ENCODE data around the gene PDE3B. TPM values are rescaled to one million over a fixed set of nuclear protein-coding genes. Genes with fewer than 3 reads are reported as not detected.

The PDE3B gene
- polyA plus RNA-seq, 3 donors from 2014 or later, result 2.4 to 4.7 (median 2.6) TPM

GRCh38 chr11:14904745-14905103, 261.1 kb downstream of the PDE3B start:
- peaks cover 8 to 18% (median 9%) of the 10 kb centered on the region in 3 donors for H3K27me3 Mint-ChIP-seq (ENCODE audit: low read depth in 3 of 3)

GRCh38 chr11:14905104-14906033, 261.8 kb downstream of the PDE3B start:
- Mint-ChIP-seq H3K4me1 (peaks cover 30 to 38% of the 10 kb centered on the region in 2 donors), H3K9me3 (no peaks in the 10 kb centered on the region), H3K4me3 (peak overlapping the region; percentile 91 to 97 (median 95)), H3K27me3 (ENCODE audit: low read depth in 3 of 3) (peaks cover 8 to 18% (median 9%) of the 10 kb centered on the region in 3 donors), H3K27ac (peak overlapping the region; percentile 30 to 94 (median 88)), H3K36me3 (no peaks in the 10 kb centered on the region)
- DNase-seq, result peak; percentile 69 to 81 (median 75)

More at GRCh38 chr11:14904745-14905103, 261.1 kb downstream of the PDE3B start:
- DNase-seq, result peak; percentile 68 to 77 (median 76)
- Mint-ChIP-seq H3K9me3 (no peaks in the 10 kb centered on the region), H3K4me1 (peaks cover 30 to 38% of the 10 kb centered on the region in 2 donors), H3K36me3 (no peaks in the 10 kb centered on the region), H3K4me3 (peak overlapping the region; percentile 91 to 97 (median 95)), H3K27ac (peak overlapping the region in 5 of 6 donors; percentile 73 to 85 (median 81))

GRCh38 chr11:14906578-14906977, 263.0 kb downstream of the PDE3B start:
- Mint-ChIP-seq H3K4me1 (peaks cover 30 to 38% of the 10 kb centered on the region in 2 donors), H3K36me3 (no peaks in the 10 kb centered on the region), H3K9me3 (no peaks in the 10 kb centered on the region), H3K27me3 (ENCODE audit: low read depth in 3 of 3) (peaks cover 7 to 18% (median 8%) of the 10 kb centered on the region in 3 donors), H3K27ac (peak overlapping the region in 5 of 6 donors; percentile 30 to 94 (median 65)), H3K4me3 (peak overlapping the region; percentile 5 to 96 (median 42))
- DNase-seq, result no peak

- Mint-ChIP-seq H3K4me3 (peak overlapping the region in 1 of 5 donors; percentile 27), H3K27ac (peak overlapping the region in 3 of 6 donors; percentile 55 to 94 (median 65)), H3K27me3 (ENCODE audit: low read depth in 3 of 3) (peaks cover 7 to 18% (median 8%) of the 10 kb centered on the region in 3 donors), H3K4me1 (peaks cover 30 to 38% of the 10 kb centered on the region in 2 donors), H3K36me3 (peaks cover 0 to 3% (median 0%) of the 10 kb centered on the region in 3 donors), H3K9me3 (no peaks in the 10 kb centered on the region)
- no peak for DNase-seq
These were observed 263.4 kb downstream of the PDE3B start for GRCh38 chr11:14906993-14907392.

- Mint-ChIP-seq H3K9me3 (no peaks in the 10 kb centered on the region), H3K4me1 (peaks cover 30 to 38% of the 10 kb centered on the region in 2 donors), H3K4me3 (no peak overlapping the region), H3K27me3 (ENCODE audit: low read depth in 3 of 3) (peaks cover 7 to 17% (median 8%) of the 10 kb centered on the region in 3 donors), H3K27ac (peak overlapping the region in 2 of 6 donors; percentile 17 to 94), H3K36me3 (peaks cover 0 to 4% (median 0%) of the 10 kb centered on the region in 3 donors)
- DNase-seq, result peak; percentile 73 to 79 (median 75)
These were observed 264.0 kb downstream of the PDE3B start for GRCh38 chr11:14907411-14908213.

GRCh38 chr11:14908214-14908880, 264.7 kb downstream of the PDE3B start:
- peak in 1 of 3 donors; percentile 29 for DNase-seq
- H3K9me3 Mint-ChIP-seq, result no peaks in the 10 kb centered on the region
- H3K4me3 Mint-ChIP-seq, result no peak overlapping the region
- H3K4me1 Mint-ChIP-seq, result peaks cover 30 to 37% of the 10 kb centered on the region in 2 donors
- H3K27me3 Mint-ChIP-seq (ENCODE audit: low read depth in 3 of 3), result peaks cover 7 to 15% (median 8%) of the 10 kb centered on the region in 3 donors
- peaks cover 0 to 4% (median 0%) of the 10 kb centered on the region in 3 donors for H3K36me3 Mint-ChIP-seq
- peak overlapping the region in 2 of 6 donors; percentile 32 to 60 for H3K27ac Mint-ChIP-seq

- H3K36me3 Mint-ChIP-seq, result peaks cover 0 to 10% (median 4%) of the 10 kb centered on the region in 3 donors
- H3K9me3 Mint-ChIP-seq, result peaks cover 0 to 2% (median 0%) of the 10 kb centered on the region in 6 donors
- DNase-seq, result no peak
- no peaks in the 10 kb centered on the region for H3K4me1 Mint-ChIP-seq
- no peak overlapping the region for H3K27ac Mint-ChIP-seq
- H3K4me3 Mint-ChIP-seq, result no peak overlapping the region
- H3K27me3 Mint-ChIP-seq (ENCODE audit: low read depth in 3 of 3), result peaks cover 0 to 5% (median 1%) of the 10 kb centered on the region in 3 donors
These were observed 270.9 kb downstream of the PDE3B start for GRCh38 chr11:14914536-14914935.

- peaks cover 0 to 10% (median 4%) of the 10 kb centered on the region in 3 donors for H3K36me3 Mint-ChIP-seq
- peaks cover 0 to 2% (median 0%) of the 10 kb centered on the region in 6 donors for H3K9me3 Mint-ChIP-seq
- no peaks in the 10 kb centered on the region for H3K4me1 Mint-ChIP-seq
- no peak for DNase-seq
- H3K4me3 Mint-ChIP-seq, result no peak overlapping the region
- no peak overlapping the region for H3K27ac Mint-ChIP-seq
- H3K27me3 Mint-ChIP-seq (ENCODE audit: low read depth in 3 of 3), result peaks cover 0 to 12% (median 1%) of the 10 kb centered on the region in 3 donors
These were observed 272.8 kb downstream of the PDE3B start for GRCh38 chr11:14916403-14916802.

Other genes with a start within 250 kb of the PDE3B start
- 100 to 1,000 TPM in 2 of 3 donors, 10 to 100 TPM in 1; 71.0 to 133 (median 106) TPM for gene COPB1, start 144.0 kb upstream of the PDE3B start, polyA plus RNA-seq
- 100 to 1,000 TPM; 181 to 440 (median 187) TPM for gene PSMA1, start 123.4 kb upstream of the PDE3B start, polyA plus RNA-seq
- gene CYP2R1, start 248.4 kb downstream of the PDE3B start, polyA plus RNA-seq, result 10 to 100 TPM; 15.8 to 21.8 (median 16.2) TPM